Fibroblast of skin of scalp (primary cell): ENCODE results near the gene NGLY1. TPM values are rescaled to one million over a fixed set of nuclear protein-coding genes. Genes with fewer than 3 reads are reported as not detected.

Experiments used
- DNase-seq: peaks from one replicate; pipeline ENCODE4 v3.0.0-alpha.2; 2013
- polyA plus RNA-seq, 2 experiments: library from polyadenylated mRNA; unstranded; fragments of 120-200 nt; gene quantifications; one replicate each; pipeline ENCODE4 v1.2.1, GENCODE V29; 2013; ENCODE audit not compliant: insufficient read length in 2 of 2

NGLY1 gene
- polyA plus RNA-seq (2013, experiment 1 of 2; ENCODE audit: insufficient read length) = 21.9 TPM
- polyA plus RNA-seq (2013, experiment 2 of 2; ENCODE audit: insufficient read length) = 26.6 TPM

GRCh38 chr3:25782938-25783660 lies at the start of gene NGLY1:
Gene NGLY1, minus strand, starts transcription at chr3:25783443. Its CDS starts 53 bp downstream, at chr3:25783390.
- peak; percentile 85 for DNase-seq

- DNase-seq = peak; percentile 31
These were observed 48.3 kb upstream of the NGLY1 start for GRCh38 chr3:25831578-25831977.

- no peak for DNase-seq
These were observed 47.4 kb upstream of the NGLY1 start for GRCh38 chr3:25830373-25831280.

GRCh38 chr3:25826510-25826909 lies 43.3 kb upstream of the NGLY1 start:
- no peak for DNase-seq

- DNase-seq = no peak
These were observed 40.1 kb upstream of the NGLY1 start for GRCh38 chr3:25823314-25823713.

- no peak for DNase-seq
These were observed 38.7 kb upstream of the NGLY1 start for GRCh38 chr3:25821746-25822573.

GRCh38 chr3:25820816-25821486 lies 37.7 kb upstream of the NGLY1 start:
- no peak for DNase-seq

GRCh38 chr3:25820366-25820765 lies 37.1 kb upstream of the NGLY1 start:
- peak; percentile 88 for DNase-seq

GRCh38 chr3:25818335-25818734 lies 35.1 kb upstream of the NGLY1 start:
- no peak for DNase-seq

- DNase-seq = no peak
These were observed 34.4 kb upstream of the NGLY1 start for GRCh38 chr3:25817638-25818037.

- DNase-seq = no peak
These were observed 33.9 kb upstream of the NGLY1 start for GRCh38 chr3:25817107-25817506.

GRCh38 chr3:25812644-25813043 lies 29.4 kb upstream of the NGLY1 start:
- no peak for DNase-seq

GRCh38 chr3:25804676-25805075 lies 21.4 kb upstream of the NGLY1 start:
- no peak for DNase-seq

GRCh38 chr3:25803833-25804232 lies 20.6 kb upstream of the NGLY1 start:
- DNase-seq = no peak

GRCh38 chr3:25801786-25802185 lies 18.5 kb upstream of the NGLY1 start:
- DNase-seq = no peak

GRCh38 chr3:25789596-25790556 lies 6.6 kb upstream of the NGLY1 start, which contains the start of gene OXSM:
Gene OXSM, plus strand, starts transcription at chr3:25790090. Its CDS starts 931 bp downstream, at chr3:25791021.
- peak; percentile 92 for DNase-seq

- no peak for DNase-seq
These were observed 6.0 kb upstream of the NGLY1 start for GRCh38 chr3:25789209-25789595.

- DNase-seq = no peak
These were observed 4.4 kb upstream of the NGLY1 start for GRCh38 chr3:25787689-25788088.

- DNase-seq = no peak
These were observed 2.6 kb upstream of the NGLY1 start for GRCh38 chr3:25785826-25786225.

- DNase-seq = no peak
These were observed 1.7 kb upstream of the NGLY1 start for GRCh38 chr3:25784971-25785370.
